Embryonic facial prominence (tissue), 1 donor: ENCODE measurements around the gene NUP153.
"Not testable (repeated sequence)": the region's sequence is repeated elsewhere in the genome, so short reads cannot be mapped to it uniquely, and the experiment has no call there.

Source experiments
- DNase-seq: peaks from one replicate; pipeline ENCODE4 v3.0.0-alpha.2; 2016; ENCODE audit errors: extremely low spot score

Gene NUP153

GRCh38 chr6:17706580-17707370 is at the start of gene NUP153:
TSS of gene NUP153 (minus strand) at chr6:17706925. CDS start at chr6:17706387, 538 bp downstream.
- DNase-seq, result peak; percentile 96

- DNase-seq, result no peak
Observed at GRCh38 chr6:17754254-17754653, 47.5 kb upstream of the NUP153 start.

GRCh38 chr6:17745324-17745723 is 38.6 kb upstream of the NUP153 start:
- not testable (repeated sequence) for DNase-seq

- not testable (repeated sequence) for DNase-seq
Observed at GRCh38 chr6:17744757-17745308, 38.1 kb upstream of the NUP153 start.

GRCh38 chr6:17744019-17744756 is 37.5 kb upstream of the NUP153 start:
- no peak for DNase-seq

- DNase-seq, result no peak
Observed at GRCh38 chr6:17741507-17741906, 34.8 kb upstream of the NUP153 start.

GRCh38 chr6:17740559-17741220 is 34.0 kb upstream of the NUP153 start:
- DNase-seq, result no peak

GRCh38 chr6:17737704-17738252 is 31.1 kb upstream of the NUP153 start:
- DNase-seq, result no peak

GRCh38 chr6:17735311-17735710 is 28.6 kb upstream of the NUP153 start:
- not testable (repeated sequence) for DNase-seq

GRCh38 chr6:17730078-17730704 is 23.5 kb upstream of the NUP153 start:
- DNase-seq, result no peak

GRCh38 chr6:17729223-17730077 is 22.7 kb upstream of the NUP153 start:
- no peak for DNase-seq

- DNase-seq, result no peak
Observed at GRCh38 chr6:17728551-17729222, 22.0 kb upstream of the NUP153 start.

GRCh38 chr6:17725083-17725482 is 18.4 kb upstream of the NUP153 start:
- no peak for DNase-seq

GRCh38 chr6:17724341-17724740 is 17.6 kb upstream of the NUP153 start:
- no peak for DNase-seq

- no peak for DNase-seq
Observed at GRCh38 chr6:17721671-17722070, 14.9 kb upstream of the NUP153 start.

GRCh38 chr6:17719323-17720041 is 12.8 kb upstream of the NUP153 start:
- DNase-seq, result no peak

GRCh38 chr6:17716221-17716620 is 9.5 kb upstream of the NUP153 start:
- DNase-seq, result no peak

GRCh38 chr6:17714879-17715851 is 8.4 kb upstream of the NUP153 start:
- DNase-seq, result no peak
